Body of pancreas (tissue), 4 donors: Measurements from ENCODE around the gene NUP98. TPM values are rescaled to one million over a fixed set of nuclear protein-coding genes. Genes with fewer than 3 reads are reported as not detected.

ENCODE experiments used
- ATAC-seq: fragments of 150-250 bp; one replicate; pipeline ENCODE4 v1.9.1; 2016
- DNase-seq, 4 donors: peaks; one replicate each; pipeline ENCODE4 v3.0.0-alpha.2; 2019
- H3K27ac ChIP-seq, 4 donors: fragments of 200-600 bp; sonication (generic); 1 replicate in 3 of 4; 2 replicates in 1 of 4; pipeline versions ENCODE4 v1.5.1 to v1.6.1; 2016 to 2019; ENCODE audit warnings: mild to moderate bottlenecking in 1 of 4, mixed read lengths in 1 of 4, moderate library complexity in 1 of 4
- H3K27me3 ChIP-seq, 2 donors: fragments of 200-600 bp; sonication (generic); one replicate each; pipeline ENCODE4 v1.6.0; 2016; ENCODE audit warnings: mild to moderate bottlenecking in 1 of 2
- H3K36me3 ChIP-seq, 2 donors: fragments of 200-600 bp; sonication (generic); replicated peaks in 1 of 2; 2 replicates each; pipeline ENCODE4 v1.5.1; 2016; ENCODE audit warnings: low read depth in 2 of 2; ENCODE audit not compliant: insufficient read depth in 1 of 2
- H3K4me1 ChIP-seq: fragments of 200-600 bp; sonication (generic); one replicate; pipeline ENCODE4 v1.6.0; 2016
- H3K4me3 ChIP-seq, 2 donors: fragments of 200-600 bp; sonication (generic); 1 replicate in 1 of 2; 2 replicates in 1 of 2; pipeline ENCODE4 v1.5.1; 2016 to 2019
- H3K9me3 ChIP-seq, 3 donors: fragments of 200-600 bp; sonication (generic); 1 replicate in 2 of 3; 2 replicates in 1 of 3; pipeline ENCODE4 v1.5.1; 2016
- POLR2A ChIP-seq, 3 donors: fragments of 450-650 bp; IDR thresholded peaks; one replicate each; pipeline ENCODE4 v1.6.1; 2016; ENCODE audit warnings: antibody characterized with exemption in 3 of 3, mild to moderate bottlenecking in 2 of 3
- WGBS, 2 donors: methylation state at CpG; one replicate each; pipeline ENCODE4 v1.1.5; 2017; 5-methylcytosine and 5-hydroxymethylcytosine counted together
- intact Hi-C: fragments of 100-400 bp; cut with DNase I; formaldehyde crosslinking; loops from one replicate; pipeline ENCODE4 v1.15.1; 2023
- total RNA-seq, 2 donors: library from RNA; depleted of rRNA; stranded (reverse); fragments of >200 nt; gene quantifications; one replicate each; pipeline ENCODE4 v1.1.0, GENCODE V29; 2016
- TF ChIP-seq, protein P1 (sequence below), 7 experiments: fragments of 450-650 bp in 4 of 7; fragments of 200-600 bp in 3 of 7; sonication (generic) in 3 of 7; IDR thresholded peaks; one replicate each; pipeline ENCODE4 v1.5.1; 2016 to 2019; ENCODE audit warnings: antibody characterized with exemption in 7 of 7

Gene NUP98
- 10 to 100 TPM; 37.9 to 62.0 TPM for total RNA-seq

DNA sequence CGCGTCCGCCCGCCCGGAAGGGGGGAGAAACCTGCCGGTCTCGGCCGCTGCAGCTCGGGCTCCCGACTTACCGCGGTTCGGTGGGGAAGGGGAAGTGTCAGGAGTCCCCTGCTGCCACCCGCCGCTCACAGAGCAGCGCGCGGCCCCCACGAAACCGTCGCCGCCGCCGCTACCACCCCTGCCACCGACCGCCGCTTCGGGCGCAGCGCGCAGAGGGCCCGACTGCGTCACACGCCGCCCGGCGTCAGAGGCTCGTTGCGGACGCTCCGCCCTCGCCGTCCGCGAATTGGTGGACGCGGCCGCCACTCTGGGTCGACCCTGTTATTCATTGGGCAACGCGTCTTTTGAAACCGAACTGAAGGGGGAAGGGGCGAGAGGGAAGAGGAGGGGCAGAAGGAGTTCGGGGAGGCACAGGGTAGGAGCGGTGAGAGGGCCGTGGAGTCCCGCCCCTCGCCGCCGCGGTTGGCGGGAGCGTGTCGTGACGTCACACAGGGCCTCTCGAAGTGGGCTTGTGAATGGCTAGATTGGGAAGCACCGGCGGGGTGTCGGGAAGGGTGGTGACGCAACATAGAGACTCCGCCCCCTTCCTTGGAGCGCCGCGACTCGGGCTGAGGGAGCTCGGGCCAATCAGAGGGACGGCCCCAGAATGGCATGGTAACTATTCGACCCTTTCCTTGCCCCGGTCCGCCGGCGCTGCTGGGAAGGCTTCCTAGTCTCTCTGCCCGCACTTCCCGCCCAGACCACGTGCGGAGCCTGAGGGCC lies at the start of gene NUP98:
TSS of gene NUP98 (minus strand) at position 226 of the 762 bp plus-strand sequence. CDS start 15,437 bp downstream, outside the sequence.
- ATAC-seq (peak; percentile 94), DNase-seq (peak; percentile 99 to 100 (median 100))
- Histone ChIP-seq H3K4me1 (peaks cover 33% of the 10 kb centered on the region), H3K9me3 (no peaks in the 10 kb centered on the region), H3K27me3 (no peaks in the 10 kb centered on the region), H3K36me3 (peaks cover 5% of the 10 kb centered on the region in 2 donors), H3K4me3 (peak within 1 kb of the TSS; percentile 47 to 78), H3K27ac (peak within 1 kb of the TSS; percentile 91 to 98 (median 91))
- TF ChIP-seq POLR2A (IDR thresholded peaks at IDR 0.05) = peak; percentile 91 to 97 (median 96)
- TF ChIP-seq, protein P1, sequence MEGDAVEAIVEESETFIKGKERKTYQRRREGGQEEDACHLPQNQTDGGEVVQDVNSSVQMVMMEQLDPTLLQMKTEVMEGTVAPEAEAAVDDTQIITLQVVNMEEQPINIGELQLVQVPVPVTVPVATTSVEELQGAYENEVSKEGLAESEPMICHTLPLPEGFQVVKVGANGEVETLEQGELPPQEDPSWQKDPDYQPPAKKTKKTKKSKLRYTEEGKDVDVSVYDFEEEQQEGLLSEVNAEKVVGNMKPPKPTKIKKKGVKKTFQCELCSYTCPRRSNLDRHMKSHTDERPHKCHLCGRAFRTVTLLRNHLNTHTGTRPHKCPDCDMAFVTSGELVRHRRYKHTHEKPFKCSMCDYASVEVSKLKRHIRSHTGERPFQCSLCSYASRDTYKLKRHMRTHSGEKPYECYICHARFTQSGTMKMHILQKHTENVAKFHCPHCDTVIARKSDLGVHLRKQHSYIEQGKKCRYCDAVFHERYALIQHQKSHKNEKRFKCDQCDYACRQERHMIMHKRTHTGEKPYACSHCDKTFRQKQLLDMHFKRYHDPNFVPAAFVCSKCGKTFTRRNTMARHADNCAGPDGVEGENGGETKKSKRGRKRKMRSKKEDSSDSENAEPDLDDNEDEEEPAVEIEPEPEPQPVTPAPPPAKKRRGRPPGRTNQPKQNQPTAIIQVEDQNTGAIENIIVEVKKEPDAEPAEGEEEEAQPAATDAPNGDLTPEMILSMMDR (IDR thresholded peaks at IDR 0.05) = peak in 1 of 7 experiments; percentile 15
- WGBS, 2 donors = 0% methylated on average over 38 to 66 of the region's 86 CpGs
- intact Hi-C loops = no loop called here

DNA sequence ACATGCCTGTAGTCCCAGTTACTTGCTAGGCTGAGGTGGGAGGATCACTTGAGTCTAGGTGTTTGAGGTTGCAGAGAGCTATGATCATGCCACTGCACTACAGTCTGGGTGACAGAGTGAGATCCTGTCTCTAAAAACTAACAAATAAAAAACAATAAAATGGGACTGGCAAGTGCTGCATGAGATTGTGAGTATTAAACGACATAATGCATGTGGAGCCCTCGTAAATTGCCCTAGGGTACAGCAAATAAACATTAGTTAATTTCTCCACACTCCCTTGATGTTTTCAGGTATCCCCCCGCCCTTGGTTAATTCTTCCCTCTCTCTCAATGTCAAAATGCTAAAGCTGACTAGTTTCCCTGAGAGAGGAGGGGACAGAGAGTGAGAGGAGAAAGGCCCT lies 48.3 kb upstream of the NUP98 start:
- no peak for ATAC-seq
- Histone ChIP-seq H3K4me3 (no peak overlapping the region), H3K27me3 (no peaks in the 10 kb centered on the region), H3K36me3 (no peaks in the 10 kb centered on the region), H3K9me3 (no peaks in the 10 kb centered on the region), H3K27ac (no peak overlapping the region), H3K4me1 (peaks cover 6% of the 10 kb centered on the region)
- intact Hi-C loops = loop anchor here (5.0 kb wide), 1 partner anchor 227 kb away; no protein-coding TSS in a partner anchor
- DNase-seq = no peak
- WGBS, 2 donors = 68 to 72% methylated on average over 3 of the region's 3 CpGs
- no peak for TF ChIP-seq POLR2A (IDR thresholded peaks at IDR 0.05)

DNA sequence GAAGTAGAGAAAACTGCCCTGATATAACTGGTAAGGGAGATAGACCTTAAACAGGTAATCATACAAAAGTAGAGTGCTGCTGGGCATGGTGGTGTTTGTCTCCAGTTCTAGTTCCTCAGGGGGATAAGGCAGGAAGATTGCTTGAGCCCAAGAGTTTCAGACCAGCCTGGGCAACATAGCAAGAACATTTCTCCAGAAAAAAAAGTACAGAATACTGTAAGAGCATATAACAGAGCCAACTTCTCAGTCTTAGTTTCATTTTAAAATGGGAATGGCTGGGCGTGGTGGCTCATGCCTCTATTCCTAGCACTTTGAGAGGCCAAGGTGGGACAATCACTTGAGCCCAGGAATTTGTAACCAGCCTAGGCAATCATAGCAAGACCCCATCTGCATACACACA lies 47.9 kb upstream of the NUP98 start:
- peaks cover 6% of the 10 kb centered on the region for H3K4me1 ChIP-seq
- TF ChIP-seq, protein P1 (IDR thresholded peaks at IDR 0.05) = no peak
- TF ChIP-seq POLR2A (IDR thresholded peaks at IDR 0.05) = no peak
- 80 to 88% methylated on average over 1 of the region's 1 CpG for WGBS, 2 donors

DNA sequence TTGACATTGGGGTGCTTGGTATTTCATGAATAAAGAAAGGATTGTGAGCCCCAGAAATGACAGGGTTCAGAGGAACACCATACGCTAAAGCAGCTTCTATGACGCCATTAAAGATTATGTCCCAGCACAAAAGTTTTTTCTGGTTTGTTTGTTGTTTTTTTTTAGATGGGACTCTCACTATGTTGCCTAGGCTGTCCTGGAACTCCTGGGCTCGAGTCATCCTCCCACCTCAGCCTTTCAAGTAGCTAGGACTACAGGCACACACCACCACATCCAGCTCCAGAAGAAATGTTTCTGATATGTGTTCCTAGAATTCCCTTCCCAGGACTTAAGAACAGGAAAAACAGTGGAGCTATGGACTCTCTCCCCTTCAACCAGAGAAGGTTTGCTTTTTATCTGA lies 46.0 kb upstream of the NUP98 start:
- no peaks in the 10 kb centered on the region for H3K9me3 ChIP-seq
- 69 to 84% methylated on average over 3 of the region's 3 CpGs for WGBS, 2 donors
- intact Hi-C loops = no loop called here

More for the DNA sequence above, 47.9 kb upstream of the NUP98 start:
- Histone ChIP-seq H3K27ac (no peak overlapping the region), H3K27me3 (no peaks in the 10 kb centered on the region), H3K4me3 (no peak overlapping the region), H3K9me3 (no peaks in the 10 kb centered on the region), H3K36me3 (no peaks in the 10 kb centered on the region)
- ATAC-seq (no peak), DNase-seq (no peak)
- intact Hi-C loops = loop anchor here (5.0 kb wide), 1 partner anchor 227 kb away; no protein-coding TSS in a partner anchor

More for the DNA sequence above, 46.0 kb upstream of the NUP98 start:
- no peak for TF ChIP-seq POLR2A (IDR thresholded peaks at IDR 0.05)
- TF ChIP-seq, protein P1 (IDR thresholded peaks at IDR 0.05) = no peak
- no peak for DNase-seq
- H3K27ac ChIP-seq = no peak overlapping the region
- peaks cover 25% of the 10 kb centered on the region for H3K4me1 ChIP-seq
- no peak for ATAC-seq
- H3K4me3 ChIP-seq = no peak overlapping the region
- no peaks in the 10 kb centered on the region for H3K36me3 ChIP-seq
- H3K27me3 ChIP-seq = no peaks in the 10 kb centered on the region
